KMS-11 (cell line): Measurements from ENCODE around the gene CENPO.

ENCODE experiments used
- H2AFZ ChIP-seq: fragments of 200-600 bp; sonication (generic); 2 replicates; pipeline ENCODE4 v1.6.1; 2016; ENCODE audit warnings: antibody characterized with exemption, mixed run types, low read depth
- H3K27ac ChIP-seq: fragments of 200-600 bp; sonication (generic); 2 replicates; pipeline ENCODE4 v1.6.1; 2016; ENCODE audit warnings: mild to moderate bottlenecking, mixed run types
- H3K27me3 ChIP-seq: fragments of 200-600 bp; sonication (generic); 2 replicates; pipeline ENCODE4 v1.6.1; 2017; ENCODE audit warnings: mild to moderate bottlenecking, low read depth, mixed run types, moderate library complexity; ENCODE audit not compliant: insufficient read depth
- H3K36me3 ChIP-seq: fragments of 200-600 bp; sonication (generic); 2 replicates; pipeline ENCODE4 v1.6.1; 2017; ENCODE audit warnings: mild to moderate bottlenecking, mixed run types; ENCODE audit not compliant: insufficient read depth
- H3K4me1 ChIP-seq: fragments of 200-600 bp; sonication (generic); 2 replicates; pipeline ENCODE4 v1.6.1; 2016; ENCODE audit warnings: mild to moderate bottlenecking, low read depth, mixed run types; ENCODE audit not compliant: poor library complexity, severe bottlenecking
- H3K4me2 ChIP-seq: fragments of 200-600 bp; sonication (generic); 2 replicates; pipeline ENCODE4 v1.7.0; 2016; ENCODE audit warnings: mild to moderate bottlenecking, mixed run types
- H3K4me3 ChIP-seq: fragments of 200-600 bp; sonication (generic); IDR thresholded peaks from 2 replicates; pipeline ENCODE4 v1.6.1; 2017; ENCODE audit warnings: low read depth, low read length, mixed read lengths; ENCODE audit not compliant: insufficient read depth
- H3K79me2 ChIP-seq: fragments of 200-600 bp; sonication (generic); 2 replicates; pipeline ENCODE4 v1.6.1; 2016; ENCODE audit warnings: low read depth, mixed run types; ENCODE audit not compliant: insufficient read depth
- H3K9ac ChIP-seq: fragments of 200-600 bp; sonication (generic); 2 replicates; pipeline ENCODE4 v1.6.1; 2016; ENCODE audit warnings: mild to moderate bottlenecking, mixed run types
- H4K20me1 ChIP-seq: fragments of 200-600 bp; sonication (generic); 2 replicates; pipeline ENCODE4 v1.6.1; 2016; ENCODE audit warnings: mild to moderate bottlenecking, mixed run types; ENCODE audit not compliant: insufficient read depth
- CTCF ChIP-seq: fragments of 200-600 bp; sonication (generic); conservative IDR thresholded peaks from 2 replicates; pipeline ENCODE4 v1.6.1; 2017; ENCODE audit warnings: low read depth, mild to moderate bottlenecking, antibody characterized with exemption, low read length, moderate library complexity, mixed read lengths

Gene CENPO

GRCh38 chr2:24856791-24857211, 63.6 kb downstream of the CENPO start:
- H3K79me2 ChIP-seq = no peaks in the 10 kb centered on the region; the same call in 1 of the 2 replicates
- H2AFZ ChIP-seq = no peak overlapping the region
- TF ChIP-seq CTCF = no peak
- no peaks in the 10 kb centered on the region for H3K4me1 ChIP-seq
- no peak overlapping the region for H3K27ac ChIP-seq
- H3K9ac ChIP-seq = no peak overlapping the region
- H3K27me3 ChIP-seq = no peaks in the 10 kb centered on the region
- H3K4me2 ChIP-seq = no peak overlapping the region
- no peaks in the 10 kb centered on the region for H3K36me3 ChIP-seq
- no peak overlapping the region for H3K4me3 ChIP-seq
- no peaks in the 10 kb centered on the region for H4K20me1 ChIP-seq

GRCh38 chr2:24857746-24858145, 64.5 kb downstream of the CENPO start:
- no peaks in the 10 kb centered on the region for H3K36me3 ChIP-seq
- H3K4me3 ChIP-seq = no peak overlapping the region
- no peaks in the 10 kb centered on the region for H3K27me3 ChIP-seq
- H3K79me2 ChIP-seq = no peaks in the 10 kb centered on the region; the same call in 1 of the 2 replicates
- no peaks in the 10 kb centered on the region for H3K4me1 ChIP-seq
- H4K20me1 ChIP-seq = no peaks in the 10 kb centered on the region
- H3K4me2 ChIP-seq = no peak overlapping the region
- H3K9ac ChIP-seq = no peak overlapping the region
- no peak overlapping the region for H2AFZ ChIP-seq
- no peak for TF ChIP-seq CTCF
- no peak overlapping the region for H3K27ac ChIP-seq

GRCh38 chr2:24858996-24859395, 65.8 kb downstream of the CENPO start:
- no peaks in the 10 kb centered on the region; the same call in 1 of the 2 replicates for H3K79me2 ChIP-seq
- H3K27ac ChIP-seq = no peak overlapping the region
- no peaks in the 10 kb centered on the region for H3K36me3 ChIP-seq
- no peak for TF ChIP-seq CTCF
- no peaks in the 10 kb centered on the region for H4K20me1 ChIP-seq
- H3K27me3 ChIP-seq = no peaks in the 10 kb centered on the region
- H3K4me1 ChIP-seq = no peaks in the 10 kb centered on the region
- H3K9ac ChIP-seq = no peak overlapping the region
- no peak overlapping the region for H3K4me3 ChIP-seq
- no peak overlapping the region for H2AFZ ChIP-seq
- no peak overlapping the region for H3K4me2 ChIP-seq

- H3K4me1 ChIP-seq = no peaks in the 10 kb centered on the region
- no peak overlapping the region for H3K9ac ChIP-seq
- H3K4me3 ChIP-seq = no peak overlapping the region
- H3K4me2 ChIP-seq = no peak overlapping the region
- H4K20me1 ChIP-seq = no peaks in the 10 kb centered on the region
- TF ChIP-seq CTCF = no peak
- no peaks in the 10 kb centered on the region for H3K27me3 ChIP-seq
- H3K79me2 ChIP-seq = no peaks in the 10 kb centered on the region; the same call in 1 of the 2 replicates
- no peak overlapping the region for H2AFZ ChIP-seq
- H3K36me3 ChIP-seq = 0 out of 2 replicates have a peak, but pooled peaks cover 4% of the 10 kb centered on the region
- H3K27ac ChIP-seq = no peak overlapping the region
These were observed 66.9 kb downstream of the CENPO start for GRCh38 chr2:24859968-24860600.
